Hematopoietic multipotent progenitor cell treated with erythropoietin and hydrocortisone succinate and interleukin-3 and kit ligand, for 17 days (in vitro differentiated cells): ENCODE data around the gene RASL12.
"Not testable (repeated sequence)": the region's sequence is repeated elsewhere in the genome, so short reads cannot be mapped to it uniquely, and the experiment has no call there.

Source experiments
- DNase-seq: peaks from one replicate; pipeline ENCODE4 v3.0.0-alpha.2; 2015; ENCODE audit warnings: low spot score

The RASL12 gene

GRCh38 chr15:65075607-65076395 lies 8.0 kb upstream of the RASL12 start:
- not testable (repeated sequence) for DNase-seq

- DNase-seq: not testable (repeated sequence)
Measured at GRCh38 chr15:65074946-65075345, 7.2 kb upstream of the RASL12 start.

GRCh38 chr15:65072617-65073016 lies 4.8 kb upstream of the RASL12 start:
- no peak for DNase-seq

GRCh38 chr15:65072027-65072426 lies 4.2 kb upstream of the RASL12 start:
- DNase-seq: no peak

GRCh38 chr15:65071381-65071811 lies 3.6 kb upstream of the RASL12 start:
- no peak for DNase-seq

GRCh38 chr15:65069779-65070546 lies 2.2 kb upstream of the RASL12 start:
- no peak for DNase-seq

- no peak for DNase-seq
Measured at GRCh38 chr15:65069179-65069578, 1.4 kb upstream of the RASL12 start.

GRCh38 chr15:65068403-65068788 lies 605 bp upstream of the RASL12 start:
- no peak for DNase-seq

GRCh38 chr15:65067317-65067644 lies 510 bp downstream of the RASL12 start:
- DNase-seq: no peak

GRCh38 chr15:65066635-65067316 lies 1.0 kb downstream of the RASL12 start:
- DNase-seq: no peak

- no peak for DNase-seq
Measured at GRCh38 chr15:65066001-65066634, 1.7 kb downstream of the RASL12 start.

- no peak for DNase-seq
Measured at GRCh38 chr15:65062726-65063125, 5.1 kb downstream of the RASL12 start.

- no peak for DNase-seq
Measured at GRCh38 chr15:65062061-65062460, 5.7 kb downstream of the RASL12 start.

- no peak for DNase-seq
Measured at GRCh38 chr15:65060641-65061397, 7.0 kb downstream of the RASL12 start.

GRCh38 chr15:65059931-65060596 lies 7.7 kb downstream of the RASL12 start:
- no peak for DNase-seq

GRCh38 chr15:65059369-65059750 lies 8.4 kb downstream of the RASL12 start:
- DNase-seq: no peak

GRCh38 chr15:65058394-65059368 lies 9.1 kb downstream of the RASL12 start:
- no peak for DNase-seq

- DNase-seq: no peak
Measured at GRCh38 chr15:65057549-65057940, 10.2 kb downstream of the RASL12 start.

- no peak for DNase-seq
Measured at GRCh38 chr15:65056868-65057548, 10.8 kb downstream of the RASL12 start.
